ENCODE results near the gene INF2.

The INF2 gene

GRCh38 chr14:104706733-104707607, 17.6 kb downstream of the INF2 start:
- DNase-seq: no peak

GRCh38 chr14:104707608-104708595, 18.5 kb downstream of the INF2 start:
- no peak for DNase-seq

- DNase-seq: peak; percentile 65
These were observed 19.3 kb downstream of the INF2 start for GRCh38 chr14:104708606-104709268.

- no peak for DNase-seq
These were observed 20.1 kb downstream of the INF2 start for GRCh38 chr14:104709387-104710039.

- DNase-seq: no peak
These were observed 20.8 kb downstream of the INF2 start for GRCh38 chr14:104710071-104710735.

GRCh38 chr14:104712881-104713734, 23.7 kb downstream of the INF2 start:
- DNase-seq: no peak

- no peak for DNase-seq
These were observed 24.6 kb downstream of the INF2 start for GRCh38 chr14:104714066-104714465.

- DNase-seq: no peak
These were observed 25.3 kb downstream of the INF2 start for GRCh38 chr14:104714681-104715080.

- no peak for DNase-seq
These were observed 26.0 kb downstream of the INF2 start for GRCh38 chr14:104715416-104715815.

- no peak for DNase-seq
These were observed 26.5 kb downstream of the INF2 start for GRCh38 chr14:104715871-104716270.

- no peak for DNase-seq
These were observed 27.7 kb downstream of the INF2 start for GRCh38 chr14:104717137-104717536.

- DNase-seq: no peak
These were observed 28.2 kb downstream of the INF2 start for GRCh38 chr14:104717646-104718045.

- DNase-seq: no peak
These were observed 28.7 kb downstream of the INF2 start for GRCh38 chr14:104718147-104718546.

GRCh38 chr14:104718871-104719270, 29.5 kb downstream of the INF2 start:
- no peak for DNase-seq

- no peak for DNase-seq
These were observed 29.9 kb downstream of the INF2 start for GRCh38 chr14:104719343-104719742.

GRCh38 chr14:104721505-104722431, 32.4 kb downstream of the INF2 start:
- DNase-seq: no peak

GRCh38 chr14:104722938-104723650, 33.7 kb downstream of the INF2 start:
- DNase-seq: no peak

GRCh38 chr14:104723651-104724406, 34.4 kb downstream of the INF2 start, which contains the start of gene ADSS1:
ADSS1 (plus strand) TSS chr14:104724229; CDS start chr14:104724271, 42 bp downstream.
- DNase-seq: peak; percentile 60
